B cell (primary cell): ENCODE data around the gene CLSTN2.

ENCODE experiments used
- EZH2 ChIP-seq: IDR thresholded peaks from 2 replicates; pipeline ENCODE4 v1.6.1; 2012; ENCODE audit warnings: borderline replicate concordance, low read depth, mild to moderate bottlenecking, moderate library complexity, low read length; ENCODE audit not compliant: insufficient read depth, poor library complexity, severe bottlenecking
- TF ChIP-seq, protein P1 (sequence below): fragments of 200-600 bp; IDR thresholded peaks from one replicate; pipeline ENCODE4 v1.8.0; 2022; ENCODE audit warnings: antibody characterized with exemption, mild to moderate bottlenecking

GRCh38 chr3:140157161-140157560 is 222.2 kb downstream of the CLSTN2 start:
- TF ChIP-seq, protein P1, sequence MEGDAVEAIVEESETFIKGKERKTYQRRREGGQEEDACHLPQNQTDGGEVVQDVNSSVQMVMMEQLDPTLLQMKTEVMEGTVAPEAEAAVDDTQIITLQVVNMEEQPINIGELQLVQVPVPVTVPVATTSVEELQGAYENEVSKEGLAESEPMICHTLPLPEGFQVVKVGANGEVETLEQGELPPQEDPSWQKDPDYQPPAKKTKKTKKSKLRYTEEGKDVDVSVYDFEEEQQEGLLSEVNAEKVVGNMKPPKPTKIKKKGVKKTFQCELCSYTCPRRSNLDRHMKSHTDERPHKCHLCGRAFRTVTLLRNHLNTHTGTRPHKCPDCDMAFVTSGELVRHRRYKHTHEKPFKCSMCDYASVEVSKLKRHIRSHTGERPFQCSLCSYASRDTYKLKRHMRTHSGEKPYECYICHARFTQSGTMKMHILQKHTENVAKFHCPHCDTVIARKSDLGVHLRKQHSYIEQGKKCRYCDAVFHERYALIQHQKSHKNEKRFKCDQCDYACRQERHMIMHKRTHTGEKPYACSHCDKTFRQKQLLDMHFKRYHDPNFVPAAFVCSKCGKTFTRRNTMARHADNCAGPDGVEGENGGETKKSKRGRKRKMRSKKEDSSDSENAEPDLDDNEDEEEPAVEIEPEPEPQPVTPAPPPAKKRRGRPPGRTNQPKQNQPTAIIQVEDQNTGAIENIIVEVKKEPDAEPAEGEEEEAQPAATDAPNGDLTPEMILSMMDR: no peak
- TF ChIP-seq EZH2: no peak
